ENCODE results near the gene PI4KA. TPM values are rescaled to one million over a fixed set of nuclear protein-coding genes. Genes with fewer than 3 reads are reported as not detected.

PI4KA gene
- total and polyA plus RNA-seq, 2 of the 13 experiments (the other 11 are each of a cell fraction or from before 2014, with no cell fraction given) = 27.4 to 56.4 TPM

DNA sequence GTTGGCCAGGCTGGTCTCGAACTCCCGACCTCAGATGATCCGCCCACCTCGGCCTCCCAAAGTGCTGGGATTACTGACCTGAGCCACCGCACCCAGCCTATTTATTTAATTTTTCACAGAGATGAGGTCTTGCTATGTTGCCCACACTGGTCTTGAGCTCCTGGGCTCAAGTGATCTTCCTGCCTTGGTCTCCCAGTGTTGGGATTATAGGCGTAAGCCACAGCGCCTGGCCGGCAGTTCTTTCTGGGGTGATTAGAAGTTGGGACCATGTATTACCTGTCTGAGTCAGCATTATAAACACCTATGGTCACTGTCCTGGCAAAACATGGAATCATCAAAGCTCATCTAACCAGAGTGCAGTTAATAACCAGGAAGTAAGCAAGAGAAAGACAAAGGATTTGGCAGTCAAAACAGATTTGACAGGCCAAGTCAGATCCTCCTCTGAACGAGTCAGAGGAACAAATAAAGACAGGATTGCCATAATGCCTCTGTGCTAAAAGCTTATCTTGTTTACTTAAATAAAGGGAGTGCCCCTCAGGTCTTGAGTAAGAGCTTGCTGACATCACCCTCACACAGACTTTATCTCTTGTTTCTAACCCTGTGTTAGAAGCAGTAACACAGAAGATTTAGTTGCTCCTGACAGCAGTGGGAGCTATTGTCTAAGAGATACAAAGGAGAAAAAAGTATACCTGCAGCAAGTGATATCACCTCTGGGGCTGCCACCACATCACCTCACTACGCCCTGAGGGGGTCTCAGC is 81.0 kb downstream of the PI4KA start (continued):
- TF ChIP-seq POLR2A (IDR thresholded peaks at IDR 0.05; ENCODE audit: insufficient read depth in 1 of 2, low read depth in 2 of 2, low read length in 2 of 2) (peak; percentile 38 to 76; a peak in 3 of 4 replicates), SMC3 (IDR thresholded peaks at IDR 0.05; ENCODE audit: low read length) (peak; percentile 44), PCBP1 (IDR thresholded peaks at IDR 0.05; ENCODE audit: borderline replicate concordance, low read depth, low read length) (no peak), ZNF772 (CRISPR knock-in tag; IDR thresholded peaks at IDR 0.05) (no peak), HIC2 (CRISPR knock-in tag; IDR thresholded peaks at IDR 0.05; ENCODE audit: low read depth) (peak; percentile 65; the same call in 1 of the 2 replicates), SP5 (CRISPR knock-in tag; IDR thresholded peaks at IDR 0.05; ENCODE audit: borderline replicate concordance, low read depth) (peak; percentile 78; the same call in 1 of the 2 replicates), HOXA5 (CRISPR knock-in tag; IDR thresholded peaks at IDR 0.05) (peak; percentile 70), ZNF10 (CRISPR knock-in tag; IDR thresholded peaks at IDR 0.05; ENCODE audit: borderline replicate concordance, low read depth) (no peak), IRF2 (CRISPR knock-in tag; IDR thresholded peaks at IDR 0.05) (peak; percentile 88), PTBP1 (IDR thresholded peaks at IDR 0.05; ENCODE audit: low read depth, low read length, poor library complexity, severe bottlenecking) (no peak), ZNF552 (CRISPR knock-in tag; IDR thresholded peaks at IDR 0.05; ENCODE audit: borderline replicate concordance) (no peak), ZNF761 (CRISPR knock-in tag; conservative IDR thresholded peaks at IDR 0.05) (no peak), ZFP91 (CRISPR knock-in tag; IDR thresholded peaks at IDR 0.05; ENCODE audit: borderline replicate concordance) (no peak), HBP1 (CRISPR knock-in tag; IDR thresholded peaks at IDR 0.05; ENCODE audit: low read depth) (no peak), ZNF468 (CRISPR knock-in tag; IDR thresholded peaks at IDR 0.05) (no peak), ZNF891 (CRISPR knock-in tag; IDR thresholded peaks at IDR 0.05) (no peak), NR2F6 (IDR thresholded peaks at IDR 0.05) (peak; percentile 85), NR2F6 (CRISPR knock-in tag; IDR thresholded peaks at IDR 0.05) (peak; percentile 77; the same call in 1 of the 2 replicates)
- TF ChIP-seq, protein P1, sequence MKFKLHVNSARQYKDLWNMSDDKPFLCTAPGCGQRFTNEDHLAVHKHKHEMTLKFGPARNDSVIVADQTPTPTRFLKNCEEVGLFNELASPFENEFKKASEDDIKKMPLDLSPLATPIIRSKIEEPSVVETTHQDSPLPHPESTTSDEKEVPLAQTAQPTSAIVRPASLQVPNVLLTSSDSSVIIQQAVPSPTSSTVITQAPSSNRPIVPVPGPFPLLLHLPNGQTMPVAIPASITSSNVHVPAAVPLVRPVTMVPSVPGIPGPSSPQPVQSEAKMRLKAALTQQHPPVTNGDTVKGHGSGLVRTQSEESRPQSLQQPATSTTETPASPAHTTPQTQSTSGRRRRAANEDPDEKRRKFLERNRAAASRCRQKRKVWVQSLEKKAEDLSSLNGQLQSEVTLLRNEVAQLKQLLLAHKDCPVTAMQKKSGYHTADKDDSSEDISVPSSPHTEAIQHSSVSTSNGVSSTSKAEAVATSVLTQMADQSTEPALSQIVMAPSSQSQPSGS (CRISPR knock-in tag; IDR thresholded peaks at IDR 0.05) = peak; percentile 99
- TF ChIP-seq, protein P2, sequence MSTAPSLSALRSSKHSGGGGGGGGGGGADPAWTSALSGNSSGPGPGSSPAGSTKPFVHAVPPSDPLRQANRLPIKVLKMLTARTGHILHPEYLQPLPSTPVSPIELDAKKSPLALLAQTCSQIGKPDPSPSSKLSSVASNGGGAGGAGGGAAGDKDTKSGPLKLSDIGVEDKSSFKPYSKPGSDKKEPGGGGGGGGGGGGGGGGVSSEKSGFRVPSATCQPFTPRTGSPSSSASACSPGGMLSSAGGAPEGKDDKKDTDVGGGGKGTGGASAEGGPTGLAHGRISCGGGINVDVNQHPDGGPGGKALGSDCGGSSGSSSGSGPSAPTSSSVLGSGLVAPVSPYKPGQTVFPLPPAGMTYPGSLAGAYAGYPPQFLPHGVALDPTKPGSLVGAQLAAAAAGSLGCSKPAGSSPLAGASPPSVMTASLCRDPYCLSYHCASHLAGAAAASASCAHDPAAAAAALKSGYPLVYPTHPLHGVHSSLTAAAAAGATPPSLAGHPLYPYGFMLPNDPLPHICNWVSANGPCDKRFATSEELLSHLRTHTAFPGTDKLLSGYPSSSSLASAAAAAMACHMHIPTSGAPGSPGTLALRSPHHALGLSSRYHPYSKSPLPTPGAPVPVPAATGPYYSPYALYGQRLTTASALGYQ (CRISPR knock-in tag; IDR thresholded peaks at IDR 0.05) = peak; percentile 95

Measured in HepG2 (cell line).